ENCODE results near the gene MAP2K7.
"Not testable (repeated sequence)": the region's sequence is repeated elsewhere in the genome, so short reads cannot be mapped to it uniquely, and the experiment has no call there.

Gene MAP2K7

DNA sequence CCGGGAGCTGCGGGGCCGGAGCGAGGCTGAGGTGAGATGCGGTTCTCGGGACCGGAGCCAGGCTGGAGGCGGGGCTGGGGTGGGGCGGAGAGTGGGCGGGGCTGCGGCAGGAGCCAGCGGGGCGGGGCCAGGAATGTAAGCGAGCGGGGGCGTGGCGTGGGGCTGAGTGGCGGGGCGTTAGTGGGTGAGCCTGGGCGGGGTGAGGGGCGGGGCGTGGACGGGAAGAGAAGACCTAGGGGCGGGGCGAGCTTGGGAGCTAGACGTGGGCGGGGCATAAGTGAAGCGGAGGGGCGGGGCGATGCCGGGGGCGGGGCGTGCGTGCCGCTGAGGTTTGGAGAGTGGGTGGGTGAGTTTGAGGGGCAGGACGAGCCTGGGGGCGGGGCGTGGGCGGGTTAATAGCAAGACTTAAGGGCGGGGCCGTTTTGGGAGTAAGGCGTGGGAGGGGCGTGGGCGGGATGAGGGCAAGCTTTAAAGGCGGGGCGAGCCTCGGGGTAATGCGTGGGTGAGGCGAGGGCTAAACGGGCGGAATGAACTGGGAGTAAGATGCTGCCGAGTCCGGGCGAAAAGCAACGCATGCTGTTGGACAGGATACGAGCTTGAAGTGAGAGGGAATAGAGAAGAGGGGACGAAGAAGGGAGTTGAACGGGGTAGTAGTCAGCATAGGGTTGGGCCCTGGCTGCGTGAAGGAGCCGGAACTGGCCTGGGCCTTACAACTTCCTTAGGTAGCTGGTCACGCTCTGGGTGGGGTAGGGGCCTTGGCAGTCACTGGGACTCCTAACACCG lies 17.0 kb downstream of the MAP2K7 start:
- DNase-seq (ENCODE audit: low spot score): peak; percentile 82

GRCh38 chr19:7921302-7921966 lies 17.8 kb downstream of the MAP2K7 start:
- no peak for DNase-seq (ENCODE audit: low spot score)

DNA sequence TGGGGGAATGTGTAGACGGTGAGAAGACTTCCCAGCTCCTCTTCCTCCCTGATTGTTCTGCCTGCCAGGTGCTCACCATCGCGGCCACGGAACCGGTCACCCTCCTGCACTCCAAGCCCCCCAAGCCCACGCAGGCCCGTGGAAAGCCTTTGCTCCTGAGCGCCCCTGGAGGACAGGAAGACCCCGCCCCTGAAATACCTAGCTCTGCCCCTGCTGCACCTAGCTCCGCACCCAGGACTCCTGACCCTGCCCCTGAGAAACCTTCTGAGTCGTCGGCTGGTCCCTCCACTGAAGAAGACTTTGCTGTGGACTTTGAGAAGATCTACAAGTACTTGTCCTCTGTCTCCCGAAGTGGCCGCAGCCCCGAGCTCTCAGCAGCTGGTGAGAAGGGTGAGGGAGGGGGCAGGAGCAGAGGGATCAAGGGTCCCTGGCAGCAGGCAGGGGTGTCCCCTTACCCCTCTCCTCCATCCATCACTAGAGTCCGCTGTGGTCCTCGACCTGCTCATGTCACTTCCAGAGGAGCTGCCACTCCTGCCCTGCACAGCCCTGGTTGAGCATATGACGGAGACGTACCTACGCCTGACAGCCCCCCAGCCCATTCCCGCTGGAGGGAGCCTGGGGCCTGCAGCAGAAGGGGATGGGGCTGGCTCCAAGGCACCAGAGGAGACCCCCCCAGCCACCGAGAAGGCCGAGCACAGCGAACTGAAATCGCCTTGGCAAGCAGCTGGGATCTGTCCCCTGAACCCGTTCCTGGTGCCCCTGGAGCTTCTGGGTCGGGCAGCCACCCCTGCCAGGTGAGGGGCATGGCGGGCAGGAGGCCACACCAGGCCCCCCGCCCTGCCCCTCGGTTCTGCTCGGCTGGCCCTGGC lies 18.5 kb downstream of the MAP2K7 start:
- DNase-seq (ENCODE audit: low spot score): no peak

GRCh38 chr19:7922836-7923195 lies 19.1 kb downstream of the MAP2K7 start:
- no peak for DNase-seq (ENCODE audit: low spot score)

DNA sequence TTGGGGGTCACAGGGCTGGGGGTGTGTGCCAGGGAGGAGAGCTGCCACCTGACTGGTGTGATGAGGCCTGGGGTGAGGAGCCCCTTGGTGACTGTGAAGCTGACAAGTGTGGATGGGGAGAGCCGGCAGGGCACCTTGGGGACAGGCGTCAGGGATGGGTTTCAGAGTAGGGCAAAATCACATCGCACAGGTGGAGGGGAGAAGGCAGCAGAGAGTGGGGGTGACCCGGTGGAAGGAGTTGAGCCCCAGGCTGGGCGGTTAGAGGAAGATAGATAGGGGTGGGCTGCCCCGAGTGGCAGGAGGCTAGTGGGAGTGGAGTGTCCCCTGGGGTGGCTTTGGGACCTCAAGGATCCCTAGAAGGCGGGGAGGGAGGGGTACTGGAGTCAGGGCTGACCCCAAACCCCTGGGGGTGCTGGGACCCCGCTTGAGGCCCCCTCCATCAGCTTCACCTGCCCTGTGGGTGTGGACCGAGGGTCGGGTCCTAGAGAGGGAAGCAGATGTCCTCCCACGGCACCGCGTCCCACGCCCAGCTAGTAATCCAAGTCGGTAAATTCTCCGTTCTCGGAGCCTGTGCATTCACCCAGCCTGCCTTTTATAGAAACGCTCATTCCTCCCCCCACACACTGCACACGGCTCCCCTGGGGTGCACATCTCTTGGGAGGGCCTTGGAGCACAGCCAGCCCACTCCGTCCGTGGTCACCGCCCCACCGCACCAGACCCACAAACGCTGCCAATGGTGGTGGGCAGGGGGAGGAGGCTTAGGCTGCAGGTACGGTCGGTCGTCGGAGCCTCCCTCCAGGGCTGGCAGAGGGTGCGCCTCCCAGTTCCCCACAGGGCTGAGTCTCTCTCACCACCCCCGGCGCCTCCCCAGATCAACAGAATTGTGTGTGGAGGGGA lies 19.9 kb downstream of the MAP2K7 start:
- DNase-seq (ENCODE audit: low spot score): no peak

GRCh38 chr19:7924241-7924640 lies 20.6 kb downstream of the MAP2K7 start:
- no peak for DNase-seq (ENCODE audit: low spot score)

DNA sequence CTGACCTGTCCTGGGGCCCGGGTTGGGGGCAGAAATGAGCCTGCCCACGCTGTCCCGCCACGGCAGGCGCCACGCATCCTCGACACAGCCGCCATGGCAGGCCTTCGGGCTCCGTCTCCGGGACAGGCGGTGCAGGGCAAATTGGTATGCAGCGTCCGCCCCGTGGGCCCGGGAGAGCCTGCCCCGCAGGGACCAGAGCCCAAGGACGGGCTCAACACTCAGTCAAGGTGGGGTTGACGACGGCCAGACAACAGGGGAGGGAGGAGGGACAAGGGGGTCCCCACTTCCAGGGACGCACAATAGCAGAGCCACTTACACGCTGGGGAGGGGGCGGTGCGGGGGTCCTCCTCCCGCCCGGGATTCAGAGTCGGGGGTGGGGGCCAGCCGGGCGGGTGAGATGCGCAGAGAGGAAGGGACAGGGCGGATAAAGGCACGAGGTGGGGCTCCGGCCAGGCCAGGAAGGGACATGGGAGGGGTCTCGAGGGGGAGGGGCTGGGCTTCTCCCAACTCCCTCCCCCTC lies 21.0 kb downstream of the MAP2K7 start:
- no peak for DNase-seq (ENCODE audit: low spot score)

- peak; percentile 96 for DNase-seq (ENCODE audit: low spot score)
These were observed 21.6 kb downstream of the MAP2K7 start for GRCh38 chr19:7925171-7925851.

- no peak for DNase-seq (ENCODE audit: low spot score)
These were observed 22.5 kb downstream of the MAP2K7 start, which contains the start of gene CTXN1 for GRCh38 chr19:7926021-7926726. CTXN1 (minus strand) TSS chr19:7926135; CDS start chr19:7925538, 597 bp downstream.

DNA sequence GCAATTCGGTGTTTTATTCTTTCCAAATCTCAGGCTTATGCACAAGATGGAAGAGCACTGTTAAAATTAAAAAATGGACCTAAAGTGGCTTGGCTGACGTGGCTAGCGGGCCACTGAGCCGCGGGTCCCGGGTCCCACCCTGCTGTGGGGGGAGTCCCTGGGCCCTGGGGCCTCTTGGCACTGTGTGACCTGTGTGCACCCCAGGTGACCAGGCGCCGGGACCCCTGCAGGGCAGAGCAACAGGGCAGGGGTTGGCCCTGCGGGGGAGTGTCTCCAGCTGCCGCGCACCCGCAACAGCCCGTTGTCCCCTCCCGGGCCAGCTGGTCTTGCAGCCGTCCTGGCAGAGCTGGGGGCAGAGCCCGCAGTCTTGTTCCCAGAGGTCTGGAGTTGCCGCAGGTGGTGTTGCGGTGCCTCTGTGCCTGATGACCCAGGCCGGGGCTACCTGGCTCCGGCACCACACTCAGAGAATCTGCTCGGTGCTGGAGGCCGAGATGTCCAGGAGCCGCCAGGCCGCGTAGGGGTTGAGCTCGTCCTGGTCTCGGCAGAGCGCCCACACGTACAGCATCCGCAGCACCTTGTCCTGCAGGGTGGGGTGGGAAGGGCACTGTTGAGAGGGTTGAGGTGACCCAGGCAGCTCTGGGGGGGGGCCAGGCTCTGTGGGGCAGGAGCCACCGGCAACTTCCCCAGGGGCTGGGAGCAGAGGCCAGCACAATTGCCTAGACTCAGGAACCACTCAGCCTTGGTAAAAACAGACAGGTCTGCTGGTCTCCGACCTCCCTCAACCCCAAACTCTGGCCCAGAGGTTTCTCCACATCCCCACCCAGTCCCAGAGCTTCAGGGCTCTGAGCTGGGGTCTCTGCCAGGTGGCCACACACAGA lies 23.3 kb downstream of the MAP2K7 start:
- no peak for DNase-seq (ENCODE audit: low spot score)

DNA sequence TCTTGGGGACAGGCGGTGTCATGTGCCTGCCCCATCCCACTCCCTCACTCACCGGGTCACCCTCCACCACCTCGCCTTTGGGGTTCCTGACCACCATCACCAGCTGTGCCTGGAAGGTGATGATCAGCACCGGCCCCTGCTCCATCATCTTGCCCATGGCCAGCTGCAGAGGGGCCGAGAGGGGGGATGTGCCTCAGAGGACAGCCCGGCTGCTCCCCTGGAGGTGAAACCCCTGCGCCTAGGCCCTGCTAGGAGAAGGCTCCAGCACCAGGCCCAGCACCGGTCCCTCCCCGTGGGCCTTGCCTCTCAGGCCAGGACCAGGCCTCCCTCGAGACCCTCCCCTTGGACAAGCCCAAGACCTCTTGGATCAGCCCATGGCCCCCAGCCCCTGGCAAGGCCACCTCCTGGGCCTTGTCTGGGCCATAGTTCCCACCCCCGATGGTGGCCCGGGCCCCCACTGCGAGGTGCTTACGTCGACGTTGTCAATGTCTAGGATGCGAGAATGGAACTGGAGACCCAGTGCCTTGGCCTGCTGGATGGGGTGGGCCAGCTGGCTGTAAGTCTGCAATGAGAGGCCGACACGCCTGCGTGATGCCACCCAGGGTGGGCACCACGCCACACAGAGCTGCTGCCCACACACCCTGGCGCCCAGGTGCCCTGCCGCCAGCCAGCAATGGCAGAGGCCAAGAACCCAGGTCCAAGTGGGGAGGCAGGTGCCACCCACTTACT lies 24.1 kb downstream of the MAP2K7 start:
- DNase-seq (ENCODE audit: low spot score): no peak

GRCh38 chr19:7928334-7928706 lies 24.6 kb downstream of the MAP2K7 start:
- DNase-seq (ENCODE audit: low spot score): no peak

DNA sequence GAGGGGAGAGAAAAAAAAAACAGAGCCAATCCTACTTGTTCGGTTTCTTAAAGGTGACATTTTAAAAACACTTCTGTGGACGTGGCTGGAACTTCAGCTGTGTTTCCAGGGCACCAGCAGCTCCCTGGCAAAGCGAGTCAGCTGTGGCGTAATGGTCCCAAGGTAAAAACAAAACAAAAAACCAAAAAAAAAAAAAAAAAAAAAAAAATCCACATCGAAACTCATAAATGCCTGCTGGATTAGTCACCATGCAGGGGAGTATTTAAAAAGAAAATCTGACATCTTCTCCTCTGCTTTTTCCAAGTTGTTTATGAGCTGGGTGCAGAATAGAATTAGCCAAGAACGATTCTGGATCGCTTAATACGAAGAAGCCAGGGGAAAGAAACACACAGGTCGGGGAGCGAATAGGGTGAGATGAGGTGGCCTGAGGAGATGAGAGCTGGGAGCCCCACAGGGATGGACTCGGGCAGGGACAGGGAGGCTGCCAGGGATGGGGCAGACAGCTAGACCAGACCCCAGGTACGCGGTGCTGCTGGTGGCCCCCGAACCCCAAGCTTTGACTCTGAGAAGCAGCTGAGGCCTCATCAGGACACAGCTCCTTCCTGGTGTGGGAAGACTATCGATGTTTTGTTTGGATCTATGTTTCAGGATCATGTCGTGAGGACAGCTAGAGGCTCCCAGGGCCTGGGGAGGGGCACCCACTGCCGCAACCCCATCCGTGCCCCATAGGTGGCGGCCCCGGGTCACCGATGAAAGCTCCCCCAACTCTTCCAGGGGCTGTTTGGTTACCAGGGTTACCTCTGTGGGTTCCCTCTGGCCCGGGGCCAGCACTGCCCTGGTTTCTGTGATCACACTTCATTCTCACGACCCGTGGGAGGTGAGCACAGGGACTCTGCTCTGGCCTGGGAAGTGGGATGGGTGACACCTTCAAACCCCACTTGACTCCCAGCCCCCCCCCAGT lies 25.3 kb downstream of the MAP2K7 start:
- no peak for DNase-seq (ENCODE audit: low spot score)

DNA sequence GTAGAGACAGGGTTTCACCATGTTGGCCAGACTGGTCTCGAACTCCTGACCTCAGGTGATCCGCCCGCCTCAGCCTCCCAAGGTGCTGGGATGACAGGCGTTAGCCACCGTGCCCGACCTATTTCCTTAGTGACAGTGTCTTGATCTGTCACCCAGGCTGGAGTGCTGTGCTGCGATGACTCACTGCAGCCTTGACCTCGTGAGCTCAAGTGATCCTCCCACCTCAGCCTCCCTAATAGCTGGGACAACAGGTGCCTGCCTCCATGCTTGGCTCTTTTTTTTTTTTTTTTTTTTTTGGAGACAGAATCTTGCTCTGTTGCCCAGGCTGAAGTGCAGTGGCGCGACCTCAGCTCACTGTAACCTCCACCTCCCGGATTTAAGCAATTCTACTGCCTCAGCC lies 26.4 kb downstream of the MAP2K7 start:
- not testable (repeated sequence) for DNase-seq (ENCODE audit: low spot score)

DNA sequence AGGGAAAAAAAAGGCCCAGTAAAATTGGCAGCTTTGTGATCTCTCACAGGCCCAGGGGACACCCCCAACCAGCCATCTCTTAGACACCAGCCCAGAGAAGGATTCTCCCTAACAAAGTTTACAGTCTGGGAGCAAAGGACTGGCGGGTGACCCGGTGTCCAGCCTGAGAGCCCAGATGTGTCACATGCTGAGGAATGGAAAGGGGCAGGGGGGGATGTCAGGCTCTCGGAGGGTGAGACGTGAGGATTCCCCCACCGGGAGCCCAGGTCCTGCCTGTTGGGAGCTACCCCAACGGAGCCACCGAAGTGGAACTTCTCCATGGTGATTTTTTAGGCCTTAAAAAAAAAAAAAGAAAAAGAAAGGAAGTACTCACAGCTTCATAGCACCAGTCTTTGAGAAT lies 27.1 kb downstream of the MAP2K7 start:
- no peak for DNase-seq (ENCODE audit: low spot score)

DNA sequence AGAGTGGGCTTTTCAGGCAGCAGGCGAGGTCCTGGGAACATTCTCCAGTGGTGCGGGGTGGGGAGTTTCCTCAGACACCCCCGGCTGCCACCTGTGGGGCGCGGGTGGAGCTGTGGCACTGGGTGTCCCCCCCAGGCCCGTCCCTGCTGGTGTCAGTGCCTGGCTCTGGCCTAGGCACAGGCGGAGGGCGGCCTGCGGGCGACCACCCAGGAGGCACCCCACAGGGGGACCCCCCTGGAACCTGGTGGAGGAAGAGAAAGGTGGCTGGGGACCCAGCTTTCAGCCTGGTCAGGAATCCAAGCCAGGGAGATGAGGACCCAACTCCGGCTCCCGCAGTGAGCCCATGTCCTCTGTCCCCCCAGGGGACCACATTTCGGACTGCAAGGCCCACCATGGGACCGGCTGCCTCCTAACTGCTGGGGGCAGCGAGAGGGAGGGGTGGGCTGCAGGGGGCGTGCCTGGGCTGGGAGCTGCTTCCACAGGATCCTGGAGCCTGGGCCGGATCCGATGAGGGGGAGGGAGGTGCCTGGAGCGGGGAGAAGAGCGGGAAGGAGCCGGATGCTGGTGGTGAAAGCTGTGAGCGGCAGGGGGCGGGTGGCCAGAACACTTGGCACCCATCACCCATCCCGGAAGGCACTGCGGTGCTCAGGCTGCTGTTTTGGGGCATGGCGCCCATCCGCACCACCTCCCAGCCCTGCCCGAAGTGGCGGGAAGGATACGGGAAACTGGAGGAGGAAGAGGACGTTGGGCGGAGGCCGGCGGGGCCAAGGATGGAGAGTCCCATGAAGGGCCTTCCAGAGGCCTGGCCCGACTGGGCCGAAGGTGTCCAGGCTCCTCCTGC lies 27.8 kb downstream of the MAP2K7 start:
- DNase-seq (ENCODE audit: low spot score): no peak
